HPDE6-E6E7 (cell line): ENCODE measurements around the gene ZNF468.
"Not testable (repeated sequence)": the region's sequence is repeated elsewhere in the genome, so short reads cannot be mapped to it uniquely, and the experiment has no call there.

Source experiments
- DNase-seq: peaks from one replicate; pipeline ENCODE4 v3.0.0; 2011; ENCODE audit warnings: missing footprints; ENCODE audit errors: extremely low spot score

Gene ZNF468

DNA sequence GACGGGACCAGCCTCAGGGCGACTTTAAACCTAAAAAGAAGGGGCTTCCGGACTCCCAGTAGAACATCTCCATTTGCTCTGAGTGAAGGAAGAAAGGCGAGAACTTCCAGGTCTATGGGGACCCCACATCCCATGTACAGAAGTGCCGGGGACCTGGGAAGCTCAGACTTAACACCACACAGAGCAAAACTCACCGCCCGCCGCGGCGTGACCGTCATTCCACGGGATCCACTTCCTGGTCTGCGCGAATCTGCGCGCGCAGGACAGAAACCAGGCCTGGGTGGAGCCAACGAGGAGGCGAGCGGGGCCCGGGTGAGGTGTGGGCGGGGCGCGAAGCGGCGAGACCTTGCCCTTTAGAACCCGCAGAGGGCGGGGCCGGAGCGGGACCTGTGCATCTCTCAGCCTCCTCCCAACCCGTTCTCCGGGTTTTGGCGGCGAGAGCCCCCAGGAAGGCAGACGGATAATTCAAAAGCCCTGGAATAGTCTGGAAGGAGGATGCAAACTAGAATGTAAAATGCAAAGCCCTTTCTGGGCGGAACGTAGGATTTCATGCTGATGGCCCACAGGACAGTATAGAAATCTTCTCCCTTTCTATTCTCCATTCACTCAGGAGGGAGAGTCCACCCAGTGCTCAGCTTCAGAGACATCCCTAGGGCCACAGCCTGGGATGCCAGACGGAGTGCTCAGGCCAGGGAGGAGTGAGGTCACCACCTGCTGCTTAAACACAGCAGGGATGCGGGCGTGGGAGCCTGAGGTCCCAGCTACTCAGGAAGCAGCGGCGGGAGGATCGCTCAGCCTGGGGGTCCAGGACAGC lies at the start of gene ZNF468:
Gene ZNF468 (minus strand): TSS at position 242 of the 814 bp plus-strand sequence. CDS start 3,347 bp downstream, outside the sequence.
- peak; percentile 12 for DNase-seq

DNA sequence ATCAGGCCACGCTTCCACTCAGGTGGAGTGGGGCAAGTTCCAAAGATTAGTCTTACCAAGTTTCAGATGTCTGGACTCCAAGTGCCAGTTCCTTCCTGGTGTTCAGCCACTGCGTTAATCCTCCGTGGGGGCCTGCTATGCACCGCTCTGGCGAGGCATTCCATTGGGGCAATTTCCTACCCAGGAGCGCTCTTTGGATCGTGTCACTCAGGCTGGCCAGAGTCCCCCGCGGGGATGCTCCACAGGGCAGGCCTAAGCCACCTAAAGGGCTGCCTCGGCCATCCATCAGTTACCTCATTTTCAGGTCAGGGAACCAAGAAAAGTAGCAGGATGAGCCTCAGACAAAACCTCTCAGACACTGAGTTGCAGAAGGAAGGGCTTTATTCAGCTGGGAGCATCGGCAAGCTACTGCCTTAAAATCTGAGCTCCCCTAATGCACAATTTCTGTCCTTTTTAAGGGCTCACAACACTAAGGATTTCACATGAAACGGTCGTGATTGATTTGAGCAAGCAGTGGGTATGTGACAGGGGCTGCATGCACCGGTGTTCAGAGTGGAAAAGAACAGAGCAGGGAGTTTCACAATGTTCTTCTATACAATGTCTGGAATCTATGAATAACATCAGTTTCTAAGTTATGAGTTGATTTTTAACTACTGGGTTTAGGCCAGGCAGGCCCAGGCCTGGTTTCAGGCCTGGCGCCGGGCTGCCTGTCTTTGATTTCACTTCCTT lies 46.8 kb upstream of the ZNF468 start:
- DNase-seq, result not testable (repeated sequence)

DNA sequence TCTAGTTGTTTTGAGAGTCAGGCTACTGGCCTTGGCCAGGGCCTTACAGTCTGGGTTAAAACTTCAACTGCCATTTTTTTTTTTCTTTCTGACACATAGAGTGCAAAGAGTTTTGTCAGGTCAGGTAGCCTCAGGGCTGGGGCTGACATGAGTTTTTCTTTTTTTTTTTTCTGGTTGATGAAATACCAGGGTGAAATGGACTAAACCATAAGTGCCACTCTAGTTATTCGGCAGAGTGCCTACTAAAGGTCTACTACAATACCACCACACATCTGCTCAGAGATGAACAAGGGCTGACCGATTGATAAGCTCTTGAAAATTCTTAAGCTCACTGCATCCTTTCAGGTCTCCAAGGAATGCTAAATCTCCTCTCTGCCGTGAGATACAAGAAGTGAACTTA lies 44.4 kb upstream of the ZNF468 start:
- DNase-seq, result no peak

DNA sequence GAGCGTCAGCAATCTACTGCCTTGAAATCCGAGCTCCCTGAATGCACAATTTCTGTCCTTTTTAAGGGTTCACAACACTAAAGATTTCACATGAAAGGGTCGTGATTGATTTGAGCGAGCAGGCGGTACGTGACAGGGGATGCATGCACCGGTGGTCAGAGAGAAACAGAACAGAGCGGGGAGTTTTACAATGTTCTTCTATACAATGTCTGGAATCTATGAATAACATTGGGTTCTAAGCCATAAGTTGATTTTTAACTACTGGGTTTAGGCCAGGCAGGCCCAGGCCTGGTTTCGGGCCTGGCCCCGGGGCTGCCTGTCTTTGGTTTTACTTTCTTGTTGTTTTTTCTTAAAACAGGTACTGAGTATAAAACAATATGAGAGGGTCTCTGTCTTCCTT lies 41.2 kb upstream of the ZNF468 start:
- DNase-seq, result not testable (repeated sequence)

DNA sequence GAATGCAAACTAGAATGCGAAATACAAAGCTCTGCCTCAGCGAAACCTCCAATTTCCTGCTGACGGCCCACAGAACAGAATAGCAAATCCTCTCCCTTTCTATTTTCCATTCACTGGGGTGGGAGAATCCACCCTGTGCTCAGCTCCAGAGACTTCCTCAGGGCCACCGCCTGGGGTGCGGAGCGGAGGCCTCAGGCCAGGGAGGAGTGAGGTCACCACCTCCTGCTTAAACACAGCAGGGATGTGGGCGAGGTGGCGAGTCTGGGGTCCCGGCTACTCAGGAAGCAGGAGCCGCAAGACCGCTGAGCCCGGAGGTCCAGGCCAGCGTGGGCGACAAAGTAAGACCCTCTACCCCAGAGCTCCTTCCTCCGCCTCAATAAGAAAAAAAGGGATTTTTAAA lies 40.7 kb upstream of the ZNF468 start:
- no peak for DNase-seq

DNA sequence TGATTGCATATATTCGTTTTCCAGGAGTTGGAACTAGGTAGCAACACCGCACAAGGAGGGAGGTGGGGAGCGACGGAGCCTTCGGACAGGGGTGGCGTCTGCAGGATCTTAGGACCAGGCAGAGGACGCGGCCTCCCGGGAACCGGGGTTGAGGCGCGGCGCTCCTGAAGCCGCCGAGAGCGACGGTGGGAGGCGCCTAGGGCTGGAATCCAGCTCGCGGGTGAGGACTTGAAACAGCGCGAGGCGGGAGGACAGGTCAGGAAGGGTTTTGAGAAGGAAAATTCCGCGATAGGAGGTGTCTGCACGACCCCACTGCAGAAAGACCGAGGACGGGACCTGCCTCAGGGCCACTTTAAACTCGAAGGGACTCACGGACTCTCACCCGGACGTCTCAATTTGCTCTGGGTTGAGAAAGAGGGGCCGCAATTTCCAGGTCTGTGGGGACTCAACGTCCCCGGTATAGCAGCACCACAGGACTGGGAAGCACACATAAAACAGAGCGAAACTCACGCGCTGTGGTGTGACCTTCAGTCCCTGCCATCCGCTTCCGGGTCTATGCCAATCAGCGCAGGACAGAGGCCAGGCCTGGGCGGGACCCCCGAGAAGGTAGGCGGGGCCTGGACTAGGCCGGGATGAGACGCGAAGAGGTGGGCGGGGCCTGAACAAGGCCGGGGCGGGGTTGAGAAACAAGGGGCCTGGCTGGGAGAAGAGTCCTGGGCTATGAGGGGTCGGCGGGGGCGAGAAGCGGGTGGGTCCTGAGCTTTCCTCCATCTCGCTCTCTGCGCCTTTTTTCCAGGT lies 39.9 kb upstream of the ZNF468 start, which contains the start of gene ZNF320:
Gene ZNF320 (minus strand): TSS at position 498 of the 798 bp plus-strand sequence. CDS start 7,380 bp downstream, outside the sequence.
- peak; percentile 94 for DNase-seq

DNA sequence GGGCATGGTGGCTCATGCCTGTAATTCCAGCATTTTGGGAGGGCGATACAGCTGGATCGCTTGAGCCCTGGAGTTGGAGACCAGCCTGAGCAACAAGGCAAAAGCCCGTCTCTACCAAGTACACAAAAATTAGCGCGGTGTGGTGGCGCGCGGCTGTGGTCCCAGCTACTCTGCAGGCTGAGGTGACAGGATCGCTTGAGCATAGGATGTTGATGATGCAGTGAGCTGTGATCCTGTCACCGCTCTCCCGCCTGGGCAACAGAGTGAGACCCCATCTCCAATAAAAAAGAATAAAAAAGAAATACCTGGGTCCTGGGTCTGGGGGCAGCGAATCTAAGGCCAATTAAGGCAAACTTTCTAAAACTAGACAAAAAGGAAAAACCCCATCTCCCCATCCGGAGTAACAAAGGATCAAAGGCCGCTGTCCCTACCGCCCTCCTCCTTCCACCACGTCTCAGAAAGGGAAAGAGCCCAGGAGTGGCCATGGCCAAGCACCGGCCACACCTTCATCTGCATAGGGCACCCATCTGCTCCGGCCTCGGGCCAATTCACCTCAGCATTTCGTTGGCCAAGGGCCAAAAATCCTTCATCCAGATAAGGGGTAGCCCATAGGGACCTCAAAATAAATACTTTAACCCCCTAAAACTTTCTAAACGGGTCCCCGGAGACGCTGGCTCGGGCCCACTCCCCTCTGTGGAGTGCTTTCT lies 39.2 kb upstream of the ZNF468 start:
- DNase-seq, result peak; percentile 49

DNA sequence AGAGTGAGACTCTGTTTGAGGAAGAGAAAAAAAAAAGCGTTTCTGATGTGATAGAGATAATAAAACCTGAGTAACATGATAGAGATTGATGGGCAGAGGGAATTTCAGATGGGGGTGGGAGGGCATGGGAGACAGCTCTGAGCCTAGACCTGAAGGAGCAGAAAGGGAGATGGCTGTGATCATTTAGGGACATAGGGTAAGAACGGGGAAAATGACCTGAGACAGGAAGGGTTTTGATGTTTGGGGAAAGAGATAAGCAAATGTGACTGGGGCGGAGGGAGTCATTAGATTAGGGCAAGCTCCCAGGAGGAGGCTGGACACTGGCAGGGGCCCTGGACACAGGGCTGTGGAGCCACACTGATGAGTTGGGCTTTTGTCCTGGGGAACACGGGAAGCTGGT lies 33.9 kb upstream of the ZNF468 start:
- DNase-seq, result no peak

DNA sequence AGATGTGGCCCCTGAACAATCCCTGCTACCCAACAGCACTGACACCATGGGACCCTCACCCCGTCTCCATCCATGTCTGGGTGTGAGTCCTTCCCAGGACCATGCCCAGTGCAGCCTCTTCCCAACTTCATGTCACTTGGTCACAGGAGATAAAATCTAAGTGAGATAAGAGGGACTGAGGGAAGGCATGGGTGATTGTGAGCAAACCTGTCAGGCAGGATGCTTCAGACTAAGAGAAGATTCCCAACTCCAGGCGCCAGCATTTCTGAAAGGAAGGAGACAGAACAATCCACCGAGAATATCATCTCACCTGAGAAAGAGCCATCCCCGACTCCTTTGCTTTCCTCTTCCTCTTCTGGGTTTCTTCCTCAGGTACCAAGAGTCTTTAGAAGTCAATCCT lies 32.5 kb upstream of the ZNF468 start:
- no peak for DNase-seq

DNA sequence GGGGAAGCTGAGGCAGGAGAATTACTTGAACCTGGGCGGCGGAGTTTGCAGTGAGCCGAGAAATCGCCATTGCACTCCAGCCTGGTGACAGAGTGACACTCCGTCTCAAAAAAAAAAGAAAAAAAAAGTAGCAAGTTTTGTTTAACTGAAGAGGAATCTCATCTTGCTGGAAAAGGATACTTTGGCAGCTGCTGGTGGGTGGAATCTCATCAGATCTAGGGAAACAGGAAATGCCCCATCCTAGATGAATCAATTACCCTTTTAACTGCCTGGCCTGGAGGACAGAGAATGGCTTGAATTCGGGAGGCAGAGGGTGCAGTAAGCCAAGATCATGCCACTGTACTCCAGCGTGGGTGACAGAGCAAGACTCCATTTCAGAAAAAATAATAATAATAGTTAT lies 31.7 kb upstream of the ZNF468 start:
- no peak for DNase-seq

DNA sequence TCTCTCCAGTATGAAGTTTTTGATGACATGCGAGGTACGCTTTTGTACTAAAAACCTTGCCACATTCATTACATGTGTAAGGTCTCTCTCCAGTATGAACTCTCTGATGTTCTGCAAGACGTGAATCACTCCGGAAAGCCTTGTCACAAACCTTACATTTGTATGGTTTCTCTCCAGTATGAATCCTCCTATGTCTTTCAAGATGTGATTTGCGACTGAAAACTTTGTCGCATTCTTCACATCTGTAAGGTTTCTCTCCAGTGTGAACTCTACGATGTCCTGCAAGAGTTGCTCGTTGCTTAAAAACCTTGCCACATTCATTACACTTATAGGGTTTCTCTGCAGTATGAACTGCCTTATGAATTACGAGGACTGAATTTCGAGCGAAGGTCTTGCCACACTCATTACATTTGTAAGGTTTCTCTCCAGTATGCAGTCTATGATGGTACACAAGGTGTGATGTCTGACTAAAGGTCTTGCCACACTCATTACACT lies 23.5 kb upstream of the ZNF468 start:
- no peak for DNase-seq

DNA sequence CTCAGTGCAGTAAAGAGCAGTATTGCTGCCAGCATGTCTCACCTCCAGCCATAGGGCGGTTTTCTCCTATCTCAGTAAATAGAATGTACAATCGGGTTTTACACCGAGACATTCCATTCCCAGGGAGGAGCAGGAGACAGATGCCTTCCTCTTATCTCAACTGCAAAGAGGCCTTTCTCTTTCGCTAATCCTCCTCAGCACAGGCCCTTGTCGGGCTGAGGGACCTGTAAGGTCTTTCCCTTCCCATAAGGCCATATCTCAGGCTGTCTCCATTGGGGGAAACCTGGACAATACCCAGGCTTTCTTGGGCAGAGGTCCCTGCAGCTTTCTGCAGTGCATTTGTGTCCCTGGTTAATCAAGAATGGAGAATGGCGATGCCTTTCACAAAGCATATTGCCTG lies 15.6 kb upstream of the ZNF468 start:
- not testable (repeated sequence) for DNase-seq

DNA sequence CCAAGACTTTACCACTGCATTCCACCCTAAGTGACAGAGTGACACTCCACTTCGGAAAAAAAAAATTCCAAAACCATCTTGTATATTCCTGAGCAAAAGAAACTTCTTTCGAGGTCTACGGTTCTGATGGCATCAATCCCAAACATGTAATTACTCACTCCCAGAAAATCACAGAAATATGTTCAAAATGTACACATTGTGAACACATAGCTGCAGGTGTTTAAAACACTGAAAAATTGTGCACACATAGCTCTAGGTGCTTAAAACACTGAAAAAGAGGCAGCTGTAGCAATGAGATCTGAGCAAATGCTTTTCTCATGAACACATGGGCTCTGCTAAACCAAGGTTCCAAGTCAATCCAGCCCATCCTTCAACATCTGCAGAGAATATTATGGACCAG lies 14.0 kb upstream of the ZNF468 start:
- DNase-seq, result no peak

DNA sequence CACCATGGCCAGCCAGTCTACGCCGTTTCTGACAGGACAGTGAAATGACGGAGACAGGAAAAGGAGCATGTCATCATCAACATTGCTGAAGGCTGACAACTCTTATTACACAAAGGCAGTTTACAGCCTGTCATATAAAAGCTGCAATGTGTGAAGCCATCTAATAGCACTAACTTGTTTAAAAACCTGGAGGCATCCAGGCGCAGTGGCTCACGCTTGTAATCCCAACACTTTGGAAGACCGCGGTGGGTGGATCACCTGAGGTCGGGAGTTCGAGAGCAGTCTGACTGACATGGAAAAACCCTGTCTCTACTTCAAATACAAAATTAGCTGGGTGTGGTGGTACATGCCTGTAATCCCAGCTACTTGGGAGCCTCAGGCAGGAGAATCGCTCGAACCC lies 10.6 kb upstream of the ZNF468 start:
- not testable (repeated sequence) for DNase-seq

DNA sequence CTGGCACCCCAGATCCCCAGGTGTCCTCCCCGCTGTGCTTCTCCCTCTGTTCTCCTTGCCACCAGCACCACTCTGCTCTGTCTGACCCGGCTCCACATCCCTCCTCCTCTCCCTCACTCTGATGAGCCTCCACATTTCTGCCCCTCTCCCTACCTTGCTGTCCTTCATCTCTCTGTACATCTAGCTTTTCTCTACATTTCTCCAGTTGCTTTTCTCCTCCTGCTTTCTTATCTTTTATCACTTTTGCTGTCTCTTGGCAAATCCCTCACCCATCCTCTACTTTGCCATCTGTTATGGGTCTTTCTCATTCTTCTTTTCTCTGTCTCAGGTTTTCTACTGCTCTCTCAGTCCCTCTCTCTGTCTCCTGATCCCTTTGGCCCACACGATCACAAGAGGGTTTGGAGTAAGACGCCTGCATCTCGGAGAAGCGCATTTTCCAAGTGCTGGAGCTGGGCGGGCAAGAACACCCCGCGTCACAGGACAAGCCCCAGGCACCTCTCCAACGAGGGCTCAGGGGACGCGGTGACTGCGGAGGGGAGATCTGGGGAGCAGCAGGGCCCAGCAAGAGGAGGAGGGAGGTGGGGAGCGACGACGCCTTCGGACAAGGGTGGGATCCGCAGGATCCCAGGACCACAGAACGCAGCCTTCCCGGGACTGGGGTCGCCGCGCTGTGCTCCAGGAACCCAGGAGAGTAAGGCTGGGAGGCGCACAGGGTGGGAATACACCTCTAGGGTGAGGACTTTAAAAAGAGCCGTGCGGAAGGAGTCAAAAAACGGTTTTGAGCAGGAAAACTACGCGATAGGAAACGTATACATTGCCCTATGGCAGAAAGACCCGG lies 660 bp downstream of the ZNF468 start:
- DNase-seq, result not testable (repeated sequence)

DNA sequence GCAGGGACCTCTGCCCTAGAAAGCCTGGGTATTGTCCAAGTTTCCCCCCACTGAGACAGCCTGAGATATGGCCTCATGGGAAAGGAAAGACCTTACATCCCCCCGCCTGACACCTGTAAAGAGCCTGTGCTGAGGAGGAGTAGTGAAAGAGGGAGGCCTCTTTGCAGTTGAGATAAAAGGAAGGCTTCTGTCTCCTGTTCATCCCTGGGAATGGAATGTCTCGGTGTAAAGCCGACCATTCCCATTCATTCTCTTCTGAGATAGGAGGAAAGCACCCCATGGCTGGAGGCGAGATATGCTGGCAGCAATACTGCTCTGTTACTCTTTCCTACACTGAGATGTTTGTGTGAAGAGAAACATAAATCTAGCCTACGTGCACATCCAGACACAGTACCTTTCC lies 10.1 kb downstream of the ZNF468 start:
- DNase-seq, result not testable (repeated sequence)

DNA sequence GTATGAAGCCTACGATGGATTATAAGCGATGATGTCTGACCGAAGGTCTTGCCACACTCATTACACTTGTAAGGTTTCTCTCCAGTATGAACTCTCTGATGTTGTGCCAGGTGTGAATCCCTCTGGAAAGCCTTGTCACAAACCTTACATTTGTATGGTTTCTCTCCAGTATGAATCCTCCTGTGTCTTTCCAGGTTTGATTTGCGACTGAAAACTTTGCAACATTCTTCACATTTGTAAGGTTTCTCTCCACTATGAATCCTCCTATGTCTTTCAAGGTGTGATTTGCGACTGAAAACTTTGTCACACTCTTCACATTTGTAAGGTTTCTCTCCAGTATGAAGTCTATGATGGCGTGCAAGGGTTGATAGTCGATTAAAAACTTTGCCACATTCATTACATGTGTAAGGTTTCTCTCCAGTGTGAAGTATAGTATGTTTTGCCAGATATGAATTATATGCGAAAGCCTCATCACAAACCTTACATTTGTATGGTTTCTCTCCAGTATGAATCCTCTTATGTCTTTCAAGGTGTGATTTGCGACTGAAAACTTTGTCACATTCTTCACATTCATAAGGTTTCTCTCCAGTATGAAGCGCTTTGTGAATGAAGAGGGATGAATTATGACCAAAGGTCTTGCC lies 16.5 kb downstream of the ZNF468 start:
- not testable (repeated sequence) for DNase-seq

DNA sequence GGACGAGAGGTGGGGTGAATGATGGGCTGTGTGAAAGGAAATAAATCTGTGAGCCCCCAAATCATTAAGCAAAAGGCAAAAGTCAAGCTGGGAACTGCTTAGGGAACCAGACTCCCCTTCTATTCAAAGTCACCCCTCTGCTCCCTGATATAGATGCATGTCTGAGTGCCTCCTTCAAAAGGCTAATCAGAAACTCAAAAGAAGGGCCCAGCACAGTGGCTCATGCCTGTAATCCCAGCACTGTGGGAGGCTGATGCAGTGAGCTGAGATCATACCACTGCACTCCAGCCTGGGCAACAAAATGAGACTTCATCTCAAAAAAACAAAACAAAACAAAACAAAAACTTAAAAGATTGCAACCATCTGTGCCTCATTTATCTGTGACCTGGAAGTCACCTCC lies 23.1 kb downstream of the ZNF468 start:
- DNase-seq, result not testable (repeated sequence)

DNA sequence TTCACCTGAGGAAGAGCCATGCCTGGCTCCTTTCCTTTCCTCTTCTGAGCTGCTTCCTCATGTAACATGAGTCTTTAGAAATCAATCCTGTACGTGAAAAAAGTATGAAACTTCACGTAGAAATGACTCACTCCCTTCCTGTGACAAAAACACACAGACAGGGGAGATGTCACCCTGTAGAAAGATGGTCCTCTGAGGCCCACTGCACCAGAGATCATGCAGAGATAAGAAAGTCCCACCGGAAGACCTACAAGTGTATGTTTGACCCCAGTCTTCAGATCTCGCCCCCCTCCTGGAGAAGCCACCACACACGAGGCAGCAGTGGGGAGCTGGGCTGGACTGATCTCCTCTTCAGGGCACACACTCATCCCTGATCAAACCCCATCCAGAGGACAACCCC lies 23.9 kb downstream of the ZNF468 start:
- not testable (repeated sequence) for DNase-seq

DNA sequence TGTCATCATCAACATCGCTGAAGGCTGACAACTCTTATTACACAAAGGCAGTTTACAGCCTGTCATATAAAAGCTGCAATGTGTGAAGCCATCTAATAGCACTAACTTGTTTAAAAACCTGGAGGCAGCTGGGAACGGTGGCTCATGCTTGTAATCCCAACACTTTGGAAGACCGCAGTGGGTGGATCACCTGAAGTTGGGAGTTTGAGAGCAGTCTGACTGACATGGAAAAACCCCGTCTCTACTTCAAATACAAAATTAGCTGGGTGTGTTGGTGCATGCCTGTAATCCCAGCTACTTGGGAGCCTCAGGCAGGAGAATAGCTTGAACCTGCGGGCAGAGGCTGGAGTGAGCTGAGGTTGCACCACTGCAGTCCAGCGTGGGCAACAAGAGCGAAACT lies 27.6 kb downstream of the ZNF468 start:
- not testable (repeated sequence) for DNase-seq
